GM18909 (cell line): ENCODE data around the gene DLK1.

Experiments used
- ATAC-seq: cut with Tn5 transposase; IDR thresholded peaks from one replicate; pipeline ENCODE4 v1.9.1; 2021; ENCODE audit warnings: mild to moderate bottlenecking; ENCODE audit not compliant: unreplicated experiment, poor library complexity

The DLK1 gene

DNA sequence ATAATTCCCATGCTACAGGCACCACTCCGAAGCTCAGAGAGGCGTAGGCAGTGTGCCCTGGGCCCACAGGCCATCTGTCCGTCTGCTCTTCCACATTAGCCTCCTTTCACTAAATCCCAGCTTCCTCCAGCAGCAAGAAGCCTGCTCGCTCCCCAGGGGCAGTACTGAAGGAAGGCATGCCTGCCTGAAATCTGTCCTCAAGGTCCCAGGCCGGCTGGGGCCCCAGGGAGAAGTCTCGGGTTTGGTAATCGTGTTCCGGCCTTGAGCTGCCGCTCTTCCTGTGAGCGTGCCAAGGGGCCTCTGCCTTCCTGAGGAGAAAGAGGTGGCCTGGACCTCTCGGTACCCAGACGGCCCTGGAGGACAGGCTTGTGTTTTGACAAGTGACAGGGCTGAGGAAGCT, 15.2 kb upstream of the DLK1 start:
- ATAC-seq = no peak

- no peak for ATAC-seq
Measured at GRCh38 chr14:100712490-100712889, 14.2 kb upstream of the DLK1 start.

DNA sequence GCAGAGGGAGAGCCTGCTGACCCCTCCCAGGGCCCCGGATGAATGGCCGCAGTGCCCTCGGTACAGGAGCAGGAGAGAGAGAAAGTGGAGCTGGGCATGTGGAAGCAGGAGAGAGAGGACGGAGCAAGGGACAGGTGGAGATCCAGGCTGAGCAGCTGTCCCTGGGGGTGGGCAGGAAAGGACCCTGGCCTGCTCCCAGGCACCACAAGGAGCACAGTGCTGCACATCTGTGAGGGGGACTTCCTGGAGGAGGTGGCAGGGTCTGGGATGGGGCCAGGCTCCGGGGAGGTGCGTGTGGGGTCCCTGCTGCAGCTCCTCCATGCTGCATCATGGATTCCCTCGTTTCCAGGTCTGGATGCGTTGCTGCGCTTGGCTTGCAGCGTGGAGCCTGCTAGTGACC, 13.0 kb upstream of the DLK1 start:
- no peak for ATAC-seq

DNA sequence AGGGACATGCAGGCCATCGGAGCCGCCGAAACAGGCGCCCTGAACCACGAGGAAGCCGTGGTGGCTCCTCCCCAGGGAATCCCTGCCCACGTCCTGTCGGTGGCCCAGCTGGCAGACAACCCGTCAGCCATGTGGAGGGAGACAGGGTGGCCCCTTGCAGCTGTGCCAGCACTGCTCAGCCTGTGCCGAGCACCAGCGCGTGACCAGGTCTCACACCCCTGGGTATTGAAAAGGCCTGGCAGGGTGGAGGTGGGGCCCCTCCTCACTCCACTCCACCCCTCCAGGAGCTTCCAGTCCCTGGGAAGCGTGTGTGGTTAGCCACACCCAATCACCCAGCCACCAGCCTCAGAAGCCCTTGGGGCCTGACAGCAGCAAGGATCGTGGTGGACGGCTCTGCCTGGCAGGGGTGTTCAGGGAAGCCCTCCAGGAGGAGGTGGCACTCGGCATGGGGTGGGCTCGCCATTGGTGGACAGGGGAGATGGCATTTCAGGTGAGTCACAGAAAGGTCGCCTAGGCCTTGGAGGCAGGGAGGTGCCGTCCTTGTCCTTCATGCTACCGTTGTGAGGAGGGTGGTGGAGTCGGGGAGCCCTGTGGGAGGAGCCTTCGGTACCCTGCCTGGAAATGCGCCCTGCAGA, 12.3 kb upstream of the DLK1 start:
- ATAC-seq = no peak

GRCh38 chr14:100715332-100715731, 11.4 kb upstream of the DLK1 start:
- no peak for ATAC-seq

DNA sequence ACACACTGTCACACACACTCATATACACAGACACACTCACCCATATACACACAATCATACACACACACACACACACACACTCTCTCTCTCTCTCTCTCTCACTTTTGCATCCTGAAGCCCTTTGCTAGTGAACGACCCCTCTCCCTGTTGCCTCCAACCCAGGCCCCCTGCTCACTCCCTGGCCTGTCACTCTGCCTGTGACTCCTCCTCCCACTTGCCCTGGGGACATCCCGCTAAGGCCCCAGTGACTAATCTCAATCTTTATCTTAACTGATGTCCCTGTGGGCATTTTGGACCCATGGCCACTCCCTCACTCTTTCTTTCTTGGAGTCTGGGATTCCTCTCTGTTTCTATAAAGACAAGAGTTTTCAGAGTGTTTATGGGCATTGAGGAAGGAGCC, 10.9 kb upstream of the DLK1 start:
- ATAC-seq = no peak

- no peak for ATAC-seq
Measured at GRCh38 chr14:100717386-100717785, 9.3 kb upstream of the DLK1 start.

GRCh38 chr14:100719976-100720520, 6.6 kb upstream of the DLK1 start:
- ATAC-seq = no peak

GRCh38 chr14:100721568-100721967, 5.1 kb upstream of the DLK1 start:
- no peak for ATAC-seq

- no peak for ATAC-seq
Measured at GRCh38 chr14:100722367-100722766, 4.3 kb upstream of the DLK1 start.

DNA sequence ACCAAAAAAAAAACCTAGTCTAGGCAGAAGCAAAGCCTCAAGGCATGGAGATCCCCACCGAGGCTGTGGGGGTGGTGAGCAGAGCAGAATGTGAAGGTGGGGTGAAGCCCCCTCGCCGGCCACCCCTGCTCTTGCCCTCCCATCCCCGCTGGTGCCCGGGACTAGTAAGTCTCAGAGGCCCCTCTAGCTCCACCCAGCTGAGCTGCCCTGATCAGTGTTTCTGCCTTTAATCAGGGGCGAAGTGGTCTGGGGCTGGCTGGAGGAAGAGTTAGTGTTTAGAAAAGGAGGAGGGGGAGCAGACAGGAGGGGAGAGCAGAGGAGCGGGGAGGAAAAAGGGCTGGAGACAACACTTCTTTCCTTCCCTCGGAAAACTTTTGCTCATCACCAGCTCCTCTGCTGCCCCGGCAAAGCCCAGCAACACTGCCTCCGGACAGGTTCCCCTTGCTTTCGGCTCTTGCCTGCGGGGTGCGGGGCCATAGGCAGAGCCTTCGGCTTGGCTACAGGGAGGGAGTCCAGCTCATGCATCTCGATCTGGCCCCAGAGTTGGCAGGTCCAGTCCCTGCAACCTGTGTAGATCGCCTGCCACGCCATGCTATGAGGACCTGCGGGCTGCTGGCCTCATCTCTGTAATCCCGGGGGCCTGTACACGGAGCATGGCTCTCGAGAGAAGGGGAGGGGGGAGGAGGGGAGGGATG, 3.4 kb upstream of the DLK1 start:
- ATAC-seq = no peak

- ATAC-seq = no peak
Measured at GRCh38 chr14:100723830-100724437, 2.8 kb upstream of the DLK1 start.

DNA sequence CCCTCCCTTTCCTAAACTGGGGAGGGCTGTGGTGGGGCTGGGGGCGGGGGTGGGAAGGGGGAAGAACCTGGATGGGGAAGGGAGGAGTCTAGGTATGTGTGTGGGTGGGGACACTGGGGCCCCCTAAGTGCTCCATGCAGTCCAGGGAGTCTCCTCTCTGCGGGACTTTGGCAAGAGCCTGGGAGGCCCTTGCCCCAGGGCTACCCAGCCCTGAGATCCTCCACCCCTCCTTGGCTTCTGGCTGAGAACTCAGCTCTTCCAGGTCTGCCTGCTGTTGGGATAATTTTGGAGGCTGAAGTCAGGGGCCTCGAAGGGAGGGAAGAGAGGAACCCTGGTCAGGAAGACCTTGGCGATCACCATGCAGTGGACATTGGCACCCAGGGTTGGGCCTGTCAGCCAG, 2.2 kb upstream of the DLK1 start:
- ATAC-seq = no peak

GRCh38 chr14:100725587-100726387, 905 bp upstream of the DLK1 start:
- ATAC-seq = no peak

GRCh38 chr14:100727086-100727872, 587 bp downstream of the DLK1 start:
- no peak for ATAC-seq

- ATAC-seq = no peak
Measured at GRCh38 chr14:100727873-100728240, 1.2 kb downstream of the DLK1 start.

GRCh38 chr14:100728962-100729361, 2.3 kb downstream of the DLK1 start:
- ATAC-seq = no peak

- no peak for ATAC-seq
Measured at GRCh38 chr14:100729982-100730381, 3.3 kb downstream of the DLK1 start.

- ATAC-seq = no peak
Measured at GRCh38 chr14:100730581-100730980, 3.9 kb downstream of the DLK1 start.
